Activated CD4-positive, alpha-beta T cell treated with anti-CD3 and anti-CD28 coated beads for 48 hours (primary cell): ENCODE results near the gene MAGEA2B.
"Not testable (repeated sequence)": the region's sequence is repeated elsewhere in the genome, so short reads cannot be mapped to it uniquely, and the experiment has no call there.

Experiments used
- DNase-seq: peaks from one replicate; pipeline ENCODE4 v3.0.0-alpha.2; 2020

Gene MAGEA2B

DNA sequence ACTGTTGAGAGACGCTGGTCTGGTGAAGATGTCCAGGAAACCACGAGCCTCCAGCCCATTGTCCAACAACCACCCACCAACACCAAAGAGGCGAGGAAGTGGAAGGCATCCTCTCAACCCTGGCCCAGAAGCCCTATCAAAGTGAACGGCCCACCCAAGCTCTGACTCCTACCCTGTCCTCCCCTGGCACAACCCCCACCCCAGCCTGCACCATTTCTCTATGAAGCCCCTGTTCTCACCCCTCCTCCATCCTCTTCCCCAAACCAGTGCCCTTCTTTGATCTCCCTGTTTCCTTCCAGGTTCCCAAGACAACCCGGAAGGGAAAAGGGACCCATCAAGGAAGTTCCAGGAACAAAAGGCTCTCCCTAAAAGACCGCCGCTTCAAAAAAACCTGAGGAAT, 45.1 kb downstream of the MAGEA2B start:
- not testable (repeated sequence) for DNase-seq

- not testable (repeated sequence) for DNase-seq
Measured at GRCh38 chrX:152761582-152761981, 47.2 kb downstream of the MAGEA2B start.

- not testable (repeated sequence) for DNase-seq
Measured at GRCh38 chrX:152766562-152766961, 52.1 kb downstream of the MAGEA2B start.
